HG02678 (cell line): ENCODE measurements around the gene PDIA4.
A peak's percentile ranks its signal among the peaks of the same experiment; 100 is the strongest.

Experiments used
- ATAC-seq: cut with Tn5 transposase; IDR thresholded peaks from one replicate; pipeline ENCODE4 v1.9.1; 2021; ENCODE audit warnings: mild to moderate bottlenecking, moderate library complexity; ENCODE audit not compliant: unreplicated experiment

Gene PDIA4

DNA sequence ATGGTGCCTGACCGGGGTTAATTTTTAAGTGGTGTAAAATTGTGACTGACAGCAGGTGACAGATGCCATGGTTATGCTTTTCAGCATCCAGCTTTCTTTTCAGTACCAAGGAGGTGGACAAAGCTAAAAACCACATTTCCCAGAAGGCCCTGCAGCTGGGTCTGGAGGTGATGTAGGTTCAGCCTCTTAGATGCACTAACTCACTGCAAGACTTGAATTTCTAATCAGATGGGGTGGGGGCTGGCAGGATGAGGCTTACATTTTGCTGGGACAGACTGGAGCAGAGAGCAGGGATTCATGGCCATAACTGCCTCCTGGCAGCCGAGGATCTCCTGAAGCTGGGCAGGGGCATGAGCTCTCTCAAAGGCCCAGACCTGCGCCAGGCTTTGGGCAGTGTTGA, 52.4 kb downstream of the PDIA4 start:
- ATAC-seq, result no peak

DNA sequence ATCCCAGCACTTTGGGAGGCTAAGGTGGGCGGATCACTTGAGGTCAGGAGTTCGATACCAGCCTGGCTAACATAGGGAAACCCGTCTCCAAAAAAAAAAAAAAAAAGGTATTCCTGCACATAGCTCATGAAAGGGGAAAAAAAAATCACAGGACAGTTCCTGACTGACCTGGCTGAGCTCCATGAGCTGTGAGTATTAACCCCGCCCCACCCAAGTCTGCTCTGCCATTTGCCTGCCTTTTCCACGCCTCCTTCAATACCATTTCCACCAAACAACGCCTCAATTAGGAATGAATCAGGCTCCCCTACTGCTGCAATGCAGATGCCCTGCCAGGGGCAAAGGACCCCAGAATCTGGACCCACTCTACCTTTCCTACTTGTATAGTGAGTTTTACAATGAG, 55.0 kb downstream of the PDIA4 start:
- no peak for ATAC-seq

DNA sequence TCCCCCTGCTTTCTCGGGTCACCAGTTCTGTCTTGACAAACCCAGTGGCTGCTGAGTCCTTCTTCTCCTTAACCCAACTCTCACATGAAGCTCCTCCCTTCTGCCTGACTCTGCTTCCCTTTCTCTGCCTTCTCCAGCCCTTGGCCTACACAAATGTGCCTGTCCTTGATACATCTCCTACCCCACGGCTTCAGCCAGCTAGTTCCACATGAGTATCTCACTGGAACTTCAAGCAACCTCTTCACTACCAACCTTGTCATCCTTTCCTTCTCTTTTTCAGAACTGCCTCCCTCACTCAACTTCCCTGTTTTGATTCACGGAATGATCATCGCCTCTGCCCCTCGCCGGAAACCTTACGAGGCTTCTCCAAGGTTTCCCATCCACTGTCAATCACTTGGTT, 55.9 kb downstream of the PDIA4 start:
- no peak for ATAC-seq

DNA sequence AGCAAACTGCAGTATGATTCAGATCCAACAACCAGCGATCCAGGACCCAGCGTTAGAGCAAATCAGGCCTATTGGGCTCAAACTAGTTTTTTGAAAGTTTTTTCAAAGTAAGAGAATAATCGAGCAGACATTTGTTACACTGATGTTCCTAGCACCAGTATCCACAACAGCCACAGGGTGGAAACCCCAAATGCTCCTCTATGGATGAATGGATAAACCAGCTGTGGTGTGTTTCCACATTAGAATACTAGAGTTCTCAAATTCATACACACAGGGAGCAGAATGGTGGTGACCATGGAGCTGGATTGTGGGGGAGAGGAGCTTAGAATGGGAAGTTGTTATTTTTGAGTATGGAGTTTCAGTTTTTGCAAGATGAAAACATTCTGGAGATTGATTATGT, 60.7 kb downstream of the PDIA4 start:
- no peak for ATAC-seq

DNA sequence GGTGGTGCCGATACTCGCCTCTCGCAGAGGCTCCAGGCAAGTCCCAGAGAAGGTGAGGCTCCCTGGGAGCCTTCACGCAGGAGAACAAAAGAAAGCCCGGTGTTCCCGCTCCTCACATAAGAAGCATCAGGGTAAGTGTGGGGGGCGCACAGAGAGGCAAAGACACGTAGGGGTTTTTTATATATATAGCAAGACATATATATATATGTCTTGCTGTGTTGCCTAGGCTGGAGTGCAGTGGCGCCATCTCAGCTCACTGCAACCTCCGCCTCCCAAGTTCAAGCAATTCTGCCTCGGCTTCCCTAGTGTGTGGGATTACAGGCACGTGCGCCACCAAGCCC, 61.3 kb downstream of the PDIA4 start:
- ATAC-seq, result no peak

DNA sequence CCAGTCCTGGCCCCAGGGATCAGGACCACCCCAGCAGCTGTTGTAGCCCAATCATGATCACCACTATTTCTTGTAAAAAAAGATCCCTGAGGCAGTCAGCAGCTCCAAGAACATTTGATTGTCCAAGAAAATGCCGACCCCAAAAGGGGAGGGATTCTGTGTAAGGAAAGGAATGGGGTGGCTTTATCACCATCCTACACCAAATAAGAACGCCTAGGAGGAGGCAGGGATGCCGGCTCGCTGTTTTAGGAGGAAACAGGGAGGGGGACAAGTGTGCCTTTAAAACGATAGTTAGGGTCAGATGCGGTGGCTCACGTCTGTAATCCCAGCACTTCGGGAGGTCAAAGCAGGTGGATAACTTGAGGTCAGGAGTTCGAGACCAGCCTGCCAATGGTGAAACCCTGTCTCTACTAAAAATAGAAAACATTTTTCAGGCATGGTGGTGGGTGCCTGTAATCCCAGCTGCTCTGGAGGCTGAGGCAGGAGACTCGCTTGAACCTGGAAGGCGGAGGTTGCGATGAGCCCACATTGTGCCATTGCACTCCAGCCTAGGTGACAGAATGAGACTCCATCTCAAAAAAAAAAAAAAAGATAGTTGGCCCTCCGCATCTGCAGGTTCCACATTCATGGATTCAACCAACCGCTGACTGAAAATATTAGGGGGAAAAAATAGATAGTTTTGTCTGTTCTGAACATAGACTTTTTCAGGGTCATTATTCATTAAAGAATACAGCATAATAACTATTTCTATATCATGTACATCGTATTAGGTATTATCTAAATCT, 63.6 kb downstream of the PDIA4 start:
- ATAC-seq, result no peak

DNA sequence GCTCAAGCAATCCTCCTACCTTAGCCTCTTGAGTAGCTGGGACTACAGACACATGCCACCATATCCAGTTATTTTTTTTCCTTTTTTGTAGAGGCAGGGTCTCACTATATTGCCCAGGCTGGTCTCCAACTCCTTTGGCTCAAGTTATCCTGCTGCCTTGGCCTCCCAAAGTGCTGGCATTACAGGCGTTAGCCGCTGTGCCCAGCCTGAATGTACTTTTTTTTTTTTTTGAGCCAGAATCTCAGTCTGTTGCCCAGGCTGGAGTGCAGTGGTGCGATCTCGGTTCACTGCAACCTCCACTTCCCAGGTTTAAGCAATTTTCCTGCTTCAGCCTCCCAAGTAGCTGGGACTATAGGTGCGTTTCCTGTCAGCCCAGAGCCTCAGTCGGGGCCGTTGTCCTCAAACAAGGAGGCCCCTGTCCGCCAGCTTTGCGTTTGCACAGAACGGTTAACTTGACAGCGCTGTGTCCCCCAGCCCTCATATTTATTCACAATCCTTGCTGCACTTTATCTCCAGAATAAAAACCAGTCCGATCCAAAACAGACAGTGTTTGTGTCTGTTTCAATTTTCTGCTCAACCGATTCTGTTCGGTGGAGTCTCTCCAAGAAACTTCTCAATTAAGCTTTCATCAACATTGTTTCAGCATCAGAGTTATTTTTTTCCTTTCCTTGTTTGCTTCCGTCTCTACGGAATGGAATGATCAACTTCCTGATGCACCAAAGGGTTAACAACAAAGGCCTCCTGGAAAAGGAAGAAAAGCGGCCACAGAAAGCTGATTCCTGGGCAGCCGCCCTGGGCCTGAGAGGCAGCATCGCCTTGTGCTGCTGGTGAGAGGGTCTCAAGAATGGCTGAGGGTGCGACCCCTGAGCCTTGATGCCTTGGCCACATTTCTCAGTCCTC, 64.5 kb downstream of the PDIA4 start:
- ATAC-seq, result no peak

DNA sequence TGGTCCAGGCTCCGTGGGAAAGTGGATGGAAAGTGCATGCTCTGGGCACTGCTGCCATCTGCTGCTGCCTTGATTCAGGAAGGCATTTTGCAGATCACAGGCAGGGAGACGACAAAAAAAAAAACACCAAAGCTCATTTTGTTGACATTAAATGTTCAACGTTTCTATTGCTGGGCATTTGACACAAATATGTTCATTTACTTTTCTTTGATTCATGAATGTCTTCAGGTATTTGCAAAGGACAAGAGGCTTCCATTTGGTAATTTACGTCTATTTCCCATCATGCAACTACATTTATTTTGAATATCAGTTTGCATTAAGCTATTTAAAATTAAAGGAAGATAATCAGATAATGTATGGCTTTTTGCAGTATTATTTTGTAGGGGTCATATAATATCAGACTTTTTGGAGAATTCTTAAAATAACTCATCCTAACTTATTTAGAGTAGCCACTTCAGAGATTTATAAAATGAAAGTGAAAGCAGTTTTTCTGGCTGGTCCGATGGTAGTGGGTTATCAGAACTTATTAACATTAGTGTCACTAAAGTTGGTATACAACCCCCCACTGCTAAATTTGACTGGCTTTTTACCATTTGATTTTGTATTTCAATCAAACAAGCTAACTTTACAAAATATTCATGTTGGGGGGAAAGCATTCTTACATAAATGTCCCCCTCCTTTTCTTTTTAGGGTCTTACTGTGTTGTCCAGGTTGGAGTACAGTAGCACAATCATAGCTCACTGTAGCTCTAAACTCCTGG, 65.3 kb downstream of the PDIA4 start:
- peak; percentile 66 for ATAC-seq

DNA sequence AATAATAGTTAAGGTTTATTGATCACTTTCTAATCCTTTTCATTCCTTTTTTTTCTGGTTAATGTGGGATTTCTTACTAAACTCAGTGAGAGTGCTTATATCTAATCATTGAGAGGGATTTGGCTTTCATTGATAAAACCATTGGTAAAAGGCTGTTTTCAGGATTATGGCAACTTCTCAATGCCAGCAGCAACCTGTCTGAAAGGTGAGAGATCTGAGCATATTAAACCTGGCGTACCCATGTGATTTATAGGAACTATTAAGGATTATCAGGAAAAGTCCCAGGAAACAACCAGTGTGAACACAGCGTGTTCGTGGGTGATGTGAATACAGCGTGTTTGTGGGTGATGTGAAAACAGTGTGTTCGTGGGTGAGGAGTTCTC, 65.9 kb downstream of the PDIA4 start:
- no peak for ATAC-seq

DNA sequence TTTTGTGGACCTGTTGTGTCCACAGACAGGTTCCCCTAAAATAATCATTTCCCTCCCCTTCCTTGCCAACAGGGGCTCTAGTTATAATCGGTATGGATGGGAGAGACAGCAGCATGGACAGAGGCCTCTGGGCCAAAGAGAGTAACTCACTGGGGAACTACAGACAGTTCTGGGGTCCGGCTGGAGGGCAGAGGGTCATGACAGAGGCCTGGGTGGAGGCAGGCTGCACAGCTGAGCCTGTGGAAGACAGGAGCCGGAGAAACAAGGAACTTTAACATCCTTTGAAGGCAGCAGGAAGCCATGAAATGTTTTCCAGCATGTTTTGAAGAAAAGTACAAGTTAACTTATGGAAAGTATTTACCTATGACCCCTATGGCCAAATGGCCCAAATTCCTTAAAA, 68.6 kb downstream of the PDIA4 start:
- ATAC-seq, result no peak

DNA sequence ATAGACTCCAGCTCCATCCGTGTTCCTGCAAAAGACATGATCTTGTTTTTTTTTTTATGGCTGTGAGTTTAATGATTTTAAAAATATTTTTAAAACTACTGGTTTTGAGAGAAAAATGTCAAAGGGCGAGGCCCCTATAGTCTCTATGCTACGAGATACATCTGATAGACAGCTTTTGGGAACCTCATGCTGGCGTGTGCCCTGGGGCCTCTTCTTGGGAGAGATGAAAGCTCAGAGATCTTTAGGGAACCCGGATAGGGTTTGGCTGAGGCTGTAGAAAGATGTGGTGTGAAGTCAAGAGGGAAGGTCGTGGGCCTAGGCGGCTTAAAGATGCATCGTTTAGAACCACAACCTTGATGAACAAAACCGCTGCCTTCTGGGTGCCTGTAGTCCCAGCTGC, 70.2 kb downstream of the PDIA4 start:
- no peak for ATAC-seq

DNA sequence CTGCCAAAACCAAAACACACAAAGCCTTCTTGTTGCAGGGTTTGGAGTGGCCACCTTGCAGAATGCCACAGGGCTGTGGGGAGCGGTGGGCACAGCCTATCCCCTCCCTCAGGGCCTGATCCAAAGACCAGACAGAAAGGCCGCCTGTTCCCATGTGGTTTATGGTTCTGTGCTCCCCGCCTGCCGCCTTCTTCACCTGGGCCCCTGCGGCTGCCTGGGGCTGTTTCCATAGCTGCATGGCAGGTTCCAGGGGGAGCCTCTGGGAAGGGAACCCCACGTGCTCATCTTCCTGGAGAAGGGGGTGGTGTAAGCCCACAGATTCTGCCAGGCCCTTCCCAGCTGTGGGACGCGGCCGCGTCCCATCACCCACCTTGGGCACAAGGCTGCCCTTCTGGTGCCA, 73.5 kb downstream of the PDIA4 start:
- no peak for ATAC-seq

DNA sequence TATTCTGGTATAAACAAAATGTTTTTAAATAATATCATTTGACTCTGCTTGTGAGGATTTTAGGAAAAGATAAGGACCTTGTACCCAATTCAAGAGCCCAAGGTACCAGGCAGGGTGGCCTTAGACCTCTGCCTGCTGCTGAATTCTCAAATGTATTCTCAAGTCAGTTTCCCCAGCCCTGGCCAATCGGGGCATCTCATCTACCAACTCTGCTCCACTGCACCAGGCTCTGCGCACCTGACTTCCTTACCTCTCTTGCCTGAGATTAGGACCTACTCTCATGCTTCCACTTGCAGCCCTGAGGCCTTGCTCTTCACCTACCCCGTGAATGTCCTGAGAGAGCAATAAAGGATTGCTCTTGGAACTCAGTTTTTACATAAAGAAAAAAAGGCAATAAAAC, 74.6 kb downstream of the PDIA4 start:
- no peak for ATAC-seq
